HEK293T (cell line): ENCODE results near the gene RTN4RL1.

Source experiments
- CTCF ChIA-PET: fragments of 350-600 bp; formaldehyde crosslinking; extraction: SDS; loops from one replicate; lab custom pipeline; 2021; ENCODE audit warnings: antibody characterized with exemption, inconsistent platforms; lab: Yijun Ruan, JAX
- POLR2A ChIA-PET: fragments of 350-600 bp; formaldehyde crosslinking; extraction: SDS; loops from one replicate; lab custom pipeline; 2020; ENCODE audit warnings: antibody characterized with exemption, inconsistent platforms; lab: Yijun Ruan, JAX
- DNase-seq: peaks from one replicate; pipeline ENCODE4 v3.0.0; 2012; ENCODE audit warnings: mixed read lengths; ENCODE audit errors: extremely low spot score
- FOXA1 ChIP-seq: fragments of 450-650 bp; IDR thresholded peaks from 2 replicates; pipeline ENCODE4 v1.6.1; 2016; ENCODE audit warnings: mild to moderate bottlenecking
- NFRKB ChIP-seq: fragments of 450-650 bp; IDR thresholded peaks from 2 replicates; pipeline ENCODE4 v1.6.1; 2016; ENCODE audit warnings: mild to moderate bottlenecking, moderate library complexity
- SP1 ChIP-seq: fragments of 450-650 bp; IDR thresholded peaks from 2 replicates; pipeline ENCODE4 v1.6.1; 2017
- SUZ12 ChIP-seq: fragments of 450-650 bp; IDR thresholded peaks from 2 replicates; pipeline ENCODE4 v1.6.1; 2016; ENCODE audit warnings: mild to moderate bottlenecking
- TARDBP ChIP-seq: fragments of 450-650 bp; IDR thresholded peaks from 2 replicates; pipeline ENCODE4 v1.6.1; 2016
- ZNF384 ChIP-seq: fragments of 450-650 bp; IDR thresholded peaks from 2 replicates; pipeline ENCODE4 v1.6.1; 2016

The RTN4RL1 gene

DNA sequence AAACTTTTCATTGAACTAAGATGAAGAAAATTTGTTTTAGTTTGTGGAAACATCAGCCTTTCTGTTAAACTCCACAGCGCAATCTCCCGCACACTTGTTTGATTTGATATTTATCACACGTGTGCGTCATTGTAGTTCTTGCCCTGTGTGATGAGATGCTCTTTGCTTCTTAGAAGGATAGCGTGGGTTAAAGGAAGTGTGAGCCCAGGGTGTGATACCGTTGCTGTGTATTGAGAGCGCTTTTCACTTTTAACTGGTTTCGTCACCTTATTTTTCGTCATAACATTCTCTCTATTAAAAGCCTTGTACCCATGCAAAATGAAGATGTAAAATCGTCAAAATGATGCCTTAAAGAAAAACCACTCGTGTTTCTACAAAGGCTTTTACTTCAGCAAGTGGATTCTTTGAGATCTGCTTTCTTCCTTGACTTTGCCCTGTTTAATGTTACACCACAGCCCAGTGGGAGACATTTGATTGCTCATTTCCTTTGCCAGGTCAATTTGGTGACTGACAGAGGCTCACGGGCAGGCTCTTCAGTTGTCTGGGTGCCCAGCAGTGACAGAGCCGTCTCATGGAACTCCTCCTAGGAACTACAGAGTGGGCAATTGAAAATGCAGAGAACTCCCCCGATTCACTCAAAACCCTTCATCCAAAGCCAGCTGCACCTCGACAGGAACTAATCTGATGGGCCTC is 134.2 kb downstream of the RTN4RL1 start:
- ChIA-PET CTCF (no interaction called here), POLR2A (no interaction called here)
- DNase-seq: no peak
- TF ChIP-seq TARDBP (no peak), SP1 (no peak), FOXA1 (no peak)

GRCh38 chr17:1888741-1889140 is 136.4 kb downstream of the RTN4RL1 start:
- POLR2A ChIA-PET: no interaction called here
- no peak for DNase-seq
- TF ChIP-seq NFRKB (no peak), SUZ12 (no peak), ZNF384 (no peak), TARDBP (no peak)
- CTCF ChIA-PET: interaction anchor here (0.6 kb wide), 1 partner anchor 189 kb away, joined by 3 read pairs; no protein-coding TSS in a partner anchor
